Measurements from ENCODE around the gene ANO3.
"Not testable (repeated sequence)": the region's sequence is repeated elsewhere in the genome, so short reads cannot be mapped to it uniquely, and the experiment has no call there.

ANO3 gene

DNA sequence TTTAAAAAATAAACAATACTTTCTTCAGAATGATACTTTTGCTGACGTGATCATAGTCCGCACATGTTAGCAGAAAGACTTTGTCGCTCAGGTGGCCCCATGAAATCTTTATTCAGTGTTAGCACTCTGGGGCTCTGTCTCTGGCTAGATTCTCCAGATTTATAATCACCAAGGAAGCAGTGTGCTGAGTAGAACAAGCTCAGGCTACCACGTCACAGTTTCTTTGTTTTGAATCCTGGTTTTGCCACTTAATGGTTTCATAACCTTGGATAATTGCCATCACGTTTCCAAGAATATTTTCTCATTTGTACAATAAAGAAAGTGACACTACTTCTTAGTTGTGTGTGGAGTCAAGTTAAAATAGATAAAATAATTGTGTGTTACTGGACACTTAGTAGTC lies 244.0 kb downstream of the ANO3 start:
- DNase-seq (ENCODE audit: low spot score) = no peak

DNA sequence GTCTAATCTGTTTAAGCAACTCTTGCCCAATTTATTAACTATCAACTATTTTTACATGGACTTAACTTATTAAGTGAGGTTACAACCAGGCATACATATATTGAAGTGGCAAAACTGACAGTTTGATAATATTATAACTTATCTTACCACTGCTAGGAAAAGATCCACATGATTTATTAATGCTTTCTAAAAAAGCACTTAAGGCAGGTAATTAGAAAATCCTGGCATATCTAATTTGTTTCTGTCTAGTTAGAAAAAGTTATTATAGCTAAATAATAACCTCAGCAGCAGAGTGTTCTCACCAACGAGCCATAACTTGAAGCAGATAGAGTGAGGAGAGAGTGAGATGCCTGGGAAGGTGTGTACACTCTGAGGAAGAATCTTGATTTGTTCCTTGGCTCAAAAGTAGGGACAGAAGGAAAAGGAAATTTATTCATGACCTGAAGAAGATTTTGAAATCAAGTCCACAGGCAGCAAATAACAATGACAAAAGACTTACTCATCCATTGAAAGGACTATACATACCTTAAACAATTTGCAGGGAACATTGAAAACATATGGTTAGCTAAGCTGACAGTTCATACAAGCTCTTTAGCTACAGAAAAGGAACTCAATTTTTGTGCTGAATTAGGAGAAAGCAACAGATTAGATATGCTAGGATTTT lies 247.2 kb downstream of the ANO3 start:
- no peak for DNase-seq (ENCODE audit: low spot score)

DNA sequence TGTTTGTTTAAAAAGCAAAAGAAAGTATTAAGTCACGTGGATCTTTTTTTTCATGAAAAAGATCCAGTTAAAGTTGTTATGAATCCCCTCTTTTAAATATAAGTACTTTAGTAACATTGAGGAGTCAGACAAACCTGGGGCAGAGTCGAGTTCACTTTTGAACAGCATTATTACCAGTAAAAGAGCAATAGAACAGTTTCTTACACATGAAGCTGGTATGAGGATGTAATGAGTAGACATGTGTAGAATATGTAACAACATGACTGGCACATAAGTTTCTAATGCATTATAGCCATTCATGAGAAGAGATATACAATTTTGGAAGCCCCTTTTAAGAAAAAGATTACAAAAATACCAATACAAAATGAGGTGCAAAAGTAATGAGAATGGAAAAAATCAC lies 247.8 kb downstream of the ANO3 start:
- no peak for DNase-seq (ENCODE audit: low spot score)

DNA sequence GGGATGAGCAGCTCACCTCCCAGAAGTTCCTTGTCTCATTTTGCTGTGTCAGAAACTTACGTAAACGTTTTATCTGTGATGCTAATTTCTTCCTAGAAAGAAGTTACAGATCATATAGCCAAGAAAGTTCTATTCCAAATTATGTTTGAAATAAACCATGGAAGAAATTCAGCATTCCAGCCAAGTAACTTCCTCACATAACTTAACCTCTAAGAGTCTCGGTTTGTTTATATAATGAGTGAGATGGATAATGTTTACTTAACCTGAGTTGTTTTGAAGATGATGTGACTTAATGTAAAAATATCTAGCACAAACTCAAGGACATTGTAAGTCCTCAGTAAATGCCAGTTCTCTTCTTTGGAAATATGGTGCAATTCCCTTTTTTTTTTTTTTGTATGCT lies 249.0 kb downstream of the ANO3 start:
- no peak for DNase-seq (ENCODE audit: low spot score)

DNA sequence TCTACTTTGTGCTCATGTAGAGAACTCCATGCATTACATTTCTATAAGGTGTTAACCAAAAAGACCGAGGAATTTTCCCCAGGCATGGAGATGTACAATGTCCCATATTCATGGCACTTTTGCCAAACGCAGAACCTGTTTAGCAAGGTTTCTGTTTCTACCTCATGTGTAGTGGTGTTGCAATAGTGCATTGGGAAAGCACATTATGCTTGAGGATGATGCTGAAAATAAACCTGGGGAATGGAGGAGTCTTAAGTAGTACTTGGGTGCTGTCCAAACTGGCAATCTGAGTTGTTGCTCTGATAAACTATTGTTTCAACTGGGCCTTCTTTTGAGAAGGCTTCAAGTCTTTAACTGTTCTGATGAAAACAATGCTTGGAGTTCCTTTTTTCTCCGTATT lies 251.6 kb downstream of the ANO3 start:
- no peak for DNase-seq (ENCODE audit: low spot score)

DNA sequence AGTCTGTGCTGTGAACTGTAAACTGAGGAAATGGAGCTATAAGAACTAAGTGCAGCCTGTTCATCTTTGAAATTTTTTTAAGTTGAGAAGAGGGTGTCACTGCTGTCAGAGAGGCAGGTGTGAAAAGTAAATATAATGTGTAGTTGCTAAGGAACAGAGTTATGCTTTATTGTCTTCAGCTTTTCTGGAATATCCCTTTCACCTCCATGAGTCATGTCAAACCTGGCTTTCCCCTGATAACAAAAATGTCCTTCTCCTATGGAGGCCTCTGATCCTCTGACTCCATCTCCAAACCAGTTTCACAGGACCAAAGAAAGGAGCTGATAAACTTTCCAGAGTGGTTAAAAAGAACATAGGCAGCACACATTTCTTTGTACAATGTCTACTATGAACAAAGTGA lies 252.9 kb downstream of the ANO3 start:
- no peak for DNase-seq (ENCODE audit: low spot score)

DNA sequence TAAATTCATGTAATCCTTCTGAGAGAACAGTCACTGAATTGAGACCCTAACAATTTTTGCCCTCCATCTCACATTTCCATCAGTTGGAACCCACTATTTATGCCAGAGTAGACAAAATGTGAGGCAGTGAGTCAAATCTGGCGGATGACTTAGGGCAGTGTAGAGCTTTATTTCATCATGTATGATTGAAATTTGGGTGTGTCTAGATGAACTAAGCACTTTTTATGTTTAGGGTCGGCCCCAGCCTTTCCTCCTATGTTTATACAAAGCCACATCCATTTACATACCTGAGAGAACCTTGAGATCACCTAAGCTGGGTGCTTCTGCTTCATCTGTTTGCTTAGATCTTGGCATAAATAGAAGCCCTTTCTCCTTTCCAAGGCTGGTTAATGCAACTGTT lies 255.1 kb downstream of the ANO3 start:
- DNase-seq (ENCODE audit: low spot score) = no peak

DNA sequence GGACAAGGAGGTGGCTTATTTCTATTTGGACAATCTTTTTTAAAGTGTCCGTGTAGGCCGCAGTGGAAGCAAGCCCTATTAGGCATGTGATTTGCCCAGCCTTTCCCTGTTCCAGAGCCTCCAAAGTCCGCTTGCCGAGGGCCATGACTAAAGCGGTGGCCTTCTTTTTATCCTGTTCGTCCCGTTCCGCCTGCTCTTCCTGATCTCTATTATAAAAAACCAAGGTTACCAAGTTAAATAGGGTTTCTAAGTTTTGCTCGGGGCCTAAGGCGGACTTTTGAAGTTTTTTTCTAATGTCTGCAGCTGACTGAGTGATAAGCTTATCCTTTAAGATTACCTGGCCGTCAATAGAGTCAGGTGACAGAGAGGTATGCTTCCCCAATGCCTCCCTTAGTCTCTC lies 261.8 kb downstream of the ANO3 start:
- DNase-seq (ENCODE audit: low spot score) = no peak

DNA sequence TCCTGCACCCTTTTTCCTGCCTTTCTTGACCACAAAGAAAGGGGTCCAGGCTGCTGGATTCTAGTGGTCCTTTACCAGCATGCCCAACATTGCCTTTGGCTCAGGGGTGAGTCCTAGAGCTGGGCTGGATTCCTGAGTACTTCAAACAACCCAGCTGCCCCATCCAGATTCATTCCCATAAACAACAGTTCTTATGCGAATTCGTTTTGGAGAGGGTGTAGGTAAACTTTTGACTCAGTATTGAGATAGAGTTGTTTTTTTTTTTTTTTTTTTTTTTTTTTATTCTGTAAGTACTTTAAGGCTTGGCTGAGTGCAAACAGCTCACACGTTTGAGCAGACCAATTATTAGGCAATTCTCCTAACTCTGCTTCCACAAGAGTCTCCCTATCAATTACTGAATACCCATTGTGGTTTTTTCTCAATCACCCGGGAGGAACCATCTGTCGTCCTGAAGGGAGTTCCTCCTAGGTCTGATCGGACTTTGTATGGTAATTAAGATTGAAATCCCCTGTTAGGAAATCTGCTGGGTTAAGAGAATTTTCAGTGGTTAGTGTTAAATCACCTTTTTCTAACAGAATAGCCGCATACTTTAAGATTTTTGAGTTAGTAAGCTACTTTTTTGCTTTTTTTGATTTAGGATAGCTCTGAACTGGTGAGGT lies 263.4 kb downstream of the ANO3 start:
- not testable (repeated sequence) for DNase-seq (ENCODE audit: low spot score)

DNA sequence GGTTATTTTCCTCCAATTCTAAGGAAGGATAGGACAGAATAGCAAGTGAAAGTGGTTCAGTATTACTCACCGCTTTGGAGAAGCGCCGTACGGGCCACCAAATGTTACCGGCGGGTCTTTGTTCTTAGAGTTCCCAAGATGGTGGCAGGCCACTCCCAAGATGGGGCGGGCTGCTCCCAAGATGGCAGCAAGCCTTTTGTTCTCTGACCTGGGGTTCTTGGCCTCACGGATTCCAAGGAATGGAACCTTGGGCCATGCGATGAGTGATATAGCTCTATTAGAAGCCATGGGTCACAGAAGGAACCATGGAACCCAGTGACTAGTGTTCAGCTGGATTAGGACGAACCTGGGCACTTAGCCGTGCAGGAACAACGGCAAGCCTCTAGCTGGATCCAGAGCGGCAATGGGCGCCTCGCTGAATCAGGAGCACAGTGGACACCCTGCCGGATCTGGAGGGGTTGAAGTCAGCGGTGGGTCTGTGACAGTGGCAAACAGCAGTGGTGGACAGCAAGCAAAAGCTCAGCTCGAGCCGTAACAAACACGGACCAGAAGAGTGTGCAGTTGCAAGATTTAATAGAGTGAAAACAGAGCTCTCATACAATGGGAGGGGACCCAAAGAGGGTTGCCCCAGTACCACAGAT lies 265.2 kb downstream of the ANO3 start:
- DNase-seq (ENCODE audit: low spot score) = not testable (repeated sequence)

DNA sequence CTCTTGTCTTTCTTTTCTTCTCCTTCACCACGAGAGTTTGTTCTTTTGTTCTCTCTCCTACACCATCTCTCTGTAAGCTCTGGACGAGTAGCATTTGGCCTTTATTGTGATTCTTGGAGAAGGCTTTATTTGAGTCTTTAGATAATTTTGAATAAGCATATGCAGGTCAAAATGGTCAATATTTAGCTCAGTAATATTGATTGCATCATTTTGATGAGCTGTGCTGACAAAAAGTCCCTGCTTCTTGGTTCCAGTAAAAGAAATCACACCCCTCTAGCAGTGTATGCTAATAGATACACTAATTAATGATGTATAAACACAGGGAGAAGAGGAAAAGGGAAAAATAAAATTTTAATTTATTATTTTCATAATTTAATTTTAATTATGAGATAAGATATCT lies 266.0 kb downstream of the ANO3 start:
- DNase-seq (ENCODE audit: low spot score) = no peak

DNA sequence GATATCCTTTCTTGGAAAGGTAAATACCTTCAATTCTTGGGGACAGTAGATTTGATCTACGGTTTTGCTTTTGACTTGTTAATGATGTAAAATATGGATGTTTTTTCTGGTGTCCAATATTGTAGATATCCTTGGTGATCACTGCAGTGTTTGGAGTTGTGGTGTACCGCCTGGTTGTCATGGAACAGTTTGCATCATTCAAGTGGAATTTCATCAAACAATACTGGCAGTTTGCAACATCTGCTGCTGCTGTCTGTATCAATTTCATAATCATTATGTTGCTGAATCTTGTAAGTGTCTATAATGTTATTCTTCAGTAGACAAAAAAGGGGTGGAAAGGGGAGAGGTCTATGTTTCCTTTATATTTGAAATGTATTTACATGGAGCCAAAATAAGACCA lies 267.5 kb downstream of the ANO3 start:
- no peak for DNase-seq (ENCODE audit: low spot score)

DNA sequence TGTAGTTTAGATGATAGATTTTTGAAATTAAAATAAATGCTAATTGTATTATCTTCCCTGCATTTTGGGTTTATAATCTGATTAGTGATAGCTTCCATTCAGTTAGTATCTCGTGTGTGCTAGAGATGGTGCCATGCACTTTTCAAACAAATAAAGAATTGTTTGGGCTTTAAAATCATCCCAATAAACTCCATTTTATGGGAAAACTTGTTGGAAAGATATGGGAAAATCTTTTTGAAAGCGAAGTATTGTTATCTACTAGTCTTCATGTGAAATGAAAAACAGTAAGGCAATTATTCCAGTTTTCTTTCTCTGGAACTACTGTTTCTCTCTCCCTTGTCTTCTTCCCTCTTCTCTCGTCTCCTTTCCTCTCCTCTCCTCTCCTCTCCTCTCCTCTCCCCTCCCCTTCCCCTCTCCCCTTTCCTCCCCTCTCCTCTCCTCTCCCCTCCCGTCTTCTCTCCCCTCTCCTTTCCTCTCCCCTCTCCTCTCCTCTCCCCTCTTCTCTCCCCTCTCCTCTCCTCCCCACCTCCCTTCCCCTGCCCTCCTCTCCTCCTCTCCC lies 268.0 kb downstream of the ANO3 start:
- DNase-seq (ENCODE audit: low spot score) = no peak

DNA sequence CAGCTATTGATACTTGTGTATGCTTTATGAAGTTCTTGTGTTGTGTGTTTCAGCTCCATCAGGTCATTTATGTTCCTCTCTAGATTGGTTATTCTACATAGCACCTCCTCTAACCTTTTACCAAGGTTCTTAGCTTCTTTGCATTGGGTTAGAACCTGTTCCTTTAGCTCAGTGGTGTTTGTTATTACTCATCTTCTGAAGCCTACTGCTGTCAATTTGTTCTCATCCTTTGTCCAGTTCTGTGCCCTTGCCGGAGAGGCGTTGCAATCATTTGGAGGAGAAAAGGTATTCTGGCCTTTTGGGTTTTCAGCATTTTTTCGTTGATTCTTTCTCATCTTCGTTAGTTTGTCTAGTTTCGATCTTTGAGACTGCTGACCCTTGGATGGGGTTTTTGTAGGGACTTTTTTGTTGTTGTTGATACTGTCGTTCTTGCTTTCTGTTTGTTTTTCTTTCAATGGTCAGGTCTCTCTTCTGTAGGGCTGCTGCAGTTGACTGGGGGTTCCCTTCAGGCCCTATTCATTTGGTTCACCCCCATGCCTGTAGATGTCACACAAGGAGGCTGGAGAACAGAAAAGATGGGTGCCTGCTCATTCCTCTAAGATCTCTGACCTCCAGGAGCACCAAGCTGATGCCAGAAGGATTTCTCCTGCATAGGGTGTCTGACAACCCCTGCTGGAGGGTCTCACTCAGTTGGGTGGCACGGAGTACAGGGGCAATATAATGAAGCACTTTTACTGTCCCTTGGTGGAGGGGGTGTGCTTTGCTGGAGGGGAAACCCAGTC lies 276.0 kb downstream of the ANO3 start:
- DNase-seq (ENCODE audit: low spot score) = no peak

DNA sequence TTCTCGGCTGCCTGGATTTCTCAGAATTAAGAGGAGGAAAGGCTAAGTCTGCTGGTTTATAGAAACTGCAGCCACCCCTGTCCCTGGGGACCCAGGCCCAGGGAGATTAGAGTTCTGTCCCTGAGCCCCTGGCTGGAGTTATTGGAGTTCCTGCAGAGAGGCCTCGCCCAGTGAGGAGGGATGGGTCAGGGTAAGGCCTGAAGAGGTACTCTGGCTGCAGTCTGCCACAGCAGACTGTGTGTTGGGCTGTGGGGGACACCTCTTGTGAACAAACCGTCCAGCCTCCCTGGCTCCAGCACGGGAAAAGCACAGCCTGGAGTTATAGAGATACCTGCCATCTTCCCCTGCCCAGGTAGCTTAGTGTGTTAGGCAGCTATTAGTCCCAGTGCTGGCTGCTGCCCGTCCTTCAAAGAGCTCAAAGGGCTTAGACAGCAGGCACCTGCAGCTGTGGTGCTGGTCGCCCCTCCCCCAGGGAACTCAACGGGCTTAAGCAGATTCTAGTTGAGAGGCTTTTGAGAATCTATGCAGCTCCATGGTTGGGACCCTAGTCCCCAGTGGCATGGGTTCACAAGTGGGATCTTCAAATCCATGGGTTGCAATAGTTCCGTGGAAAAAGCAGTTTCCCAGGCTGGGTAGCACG lies 276.7 kb downstream of the ANO3 start:
- DNase-seq (ENCODE audit: low spot score) = no peak

DNA sequence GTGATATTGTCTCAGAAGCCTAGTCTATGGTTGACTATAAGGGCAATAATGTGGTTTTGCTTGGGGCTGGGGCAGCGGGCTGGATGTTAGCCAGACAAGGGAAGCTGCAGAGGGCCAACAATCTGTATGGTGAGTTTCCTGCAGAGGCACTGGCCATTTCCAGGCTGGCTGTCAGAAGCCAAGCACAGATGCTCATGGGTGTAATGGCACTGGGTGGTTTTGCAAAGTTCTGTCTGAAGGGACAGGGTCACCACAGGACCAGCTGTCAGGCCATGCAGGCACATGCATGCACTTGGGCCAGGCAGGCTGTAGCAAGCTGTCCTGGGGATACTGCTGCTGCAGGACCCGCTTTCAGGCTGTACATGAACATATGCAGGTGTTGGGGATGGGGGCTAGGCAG lies 281.8 kb downstream of the ANO3 start:
- no peak for DNase-seq (ENCODE audit: low spot score)

DNA sequence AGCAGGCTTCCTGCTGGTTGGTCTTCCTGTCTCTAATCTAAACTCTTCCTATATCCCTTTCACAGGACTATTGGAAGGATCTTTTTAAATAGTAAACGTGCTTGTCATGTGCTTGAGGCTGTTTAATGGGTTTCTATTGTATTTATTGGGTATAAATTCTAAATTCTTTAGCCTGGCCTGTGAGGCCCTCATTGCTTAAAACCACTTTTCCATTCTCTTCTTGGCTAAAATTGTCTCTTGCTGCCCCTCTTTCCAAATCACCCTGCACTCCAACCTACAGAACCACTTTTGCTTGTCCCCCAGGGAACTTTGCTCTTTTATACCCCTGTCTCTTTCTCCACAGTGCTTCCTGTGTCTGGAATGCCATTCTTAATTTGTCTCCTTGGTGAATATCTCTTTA lies 286.5 kb downstream of the ANO3 start:
- DNase-seq (ENCODE audit: low spot score) = no peak

DNA sequence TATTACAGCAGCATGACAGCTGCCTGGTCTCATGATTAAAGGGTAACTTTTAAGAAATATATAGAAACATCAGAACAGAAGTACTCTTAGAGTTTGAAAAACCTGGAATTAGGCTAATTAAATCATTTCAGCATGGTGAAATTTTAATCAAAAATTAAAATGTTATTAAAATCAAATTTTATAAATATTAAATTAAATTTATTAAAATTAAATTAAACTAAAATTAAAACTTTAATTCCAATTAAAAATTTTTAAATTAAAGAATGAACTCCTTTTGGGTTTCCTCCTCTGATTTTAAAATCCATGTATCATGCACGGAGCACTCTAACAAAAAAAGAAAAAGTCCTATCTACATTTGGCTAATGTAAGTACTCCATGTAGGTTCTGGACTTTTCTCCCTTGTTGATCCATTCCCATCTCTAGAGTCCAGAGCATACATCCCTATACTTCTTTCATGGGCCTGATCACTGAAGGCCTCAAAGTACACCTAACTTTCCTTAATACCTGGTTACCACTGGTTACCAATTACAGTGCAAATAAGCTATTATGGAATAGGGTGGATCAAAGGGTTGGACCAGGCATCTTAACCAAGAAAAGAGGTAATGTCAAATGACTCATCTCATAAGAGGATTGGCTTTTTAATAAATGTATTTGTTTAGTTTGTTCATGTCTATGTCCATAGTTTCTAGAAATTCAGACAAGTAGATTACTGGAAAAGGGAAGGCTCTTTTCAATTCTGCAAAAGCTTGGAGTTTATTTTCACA lies 288.5 kb downstream of the ANO3 start:
- no peak for DNase-seq (ENCODE audit: low spot score)

DNA sequence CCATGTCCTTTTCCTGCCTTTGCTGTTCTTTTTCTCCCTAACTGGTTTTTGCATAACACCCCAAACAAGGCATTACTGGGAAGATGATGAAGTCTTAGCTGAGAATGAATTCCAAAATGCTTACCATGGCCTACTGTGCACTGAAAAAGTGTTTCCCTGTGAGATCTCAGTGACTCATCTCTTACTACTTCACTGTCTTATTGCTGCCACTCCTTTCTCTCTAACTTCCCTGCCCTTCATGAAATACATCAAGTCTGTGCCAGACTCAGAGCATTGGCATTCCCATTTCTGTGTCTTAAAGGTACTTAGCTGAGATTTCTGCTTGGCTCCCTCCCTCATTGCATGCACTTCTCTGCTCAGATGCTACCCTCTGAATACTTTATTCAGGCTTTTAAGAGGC lies 289.2 kb downstream of the ANO3 start:
- DNase-seq (ENCODE audit: low spot score) = no peak

DNA sequence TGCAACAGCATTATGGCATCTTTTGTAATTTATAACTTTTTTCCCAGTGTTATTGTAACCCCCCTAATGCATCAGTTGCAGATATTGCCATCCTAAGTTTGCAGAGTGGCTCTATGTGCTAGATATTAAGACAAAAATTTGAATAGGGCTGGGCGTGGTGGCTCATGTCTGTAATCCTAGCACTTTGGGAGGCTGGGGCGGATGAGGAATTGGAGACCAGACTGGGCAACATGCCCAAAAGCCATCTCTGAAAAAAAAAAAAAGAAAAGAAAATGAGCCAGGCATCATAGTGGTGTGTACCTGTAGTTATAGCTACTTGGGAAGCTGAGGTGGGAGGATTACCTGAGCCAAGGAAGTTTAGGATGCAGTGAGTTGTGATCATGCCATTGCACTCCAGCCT lies 290.3 kb downstream of the ANO3 start:
- DNase-seq (ENCODE audit: low spot score) = no peak

DNA sequence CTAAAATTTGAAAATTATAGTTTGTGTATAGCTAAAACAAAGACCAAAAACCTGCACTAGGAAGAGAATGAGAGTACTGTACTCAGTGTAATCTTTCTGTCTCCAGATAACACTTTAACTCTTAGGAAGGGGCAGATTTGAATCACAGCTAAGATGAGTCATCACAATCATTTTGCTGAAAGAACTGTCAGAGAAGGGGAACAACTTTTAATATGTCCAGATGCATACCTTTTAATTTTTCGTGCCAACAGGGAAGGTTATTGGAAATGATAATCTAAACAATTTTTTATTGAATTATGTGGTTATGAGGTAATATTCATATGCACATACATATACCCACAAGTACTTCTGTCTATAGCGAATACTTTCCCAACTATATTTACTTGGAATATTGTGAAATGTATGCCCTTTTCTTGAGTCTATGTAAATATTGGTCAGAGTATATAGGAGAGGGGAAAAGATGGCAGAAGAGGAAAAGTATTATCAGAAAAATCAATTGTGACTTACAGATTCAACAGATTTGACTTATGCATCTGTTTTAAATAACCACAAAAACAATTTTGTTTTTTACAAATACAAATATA lies 291.2 kb downstream of the ANO3 start:
- no peak for DNase-seq (ENCODE audit: low spot score)

Data from germinal center (tissue), 1 donor.